ENCODE data around the gene SAMD10.

The SAMD10 gene

GRCh38 chr20:63941282-63942081 lies 38.0 kb downstream of the SAMD10 start:
- Histone ChIP-seq H3K27me3 (ENCODE audit: control insufficient read depth, insufficient read depth, low read length) (no peaks in the 10 kb centered on the region), H3K4me1 (no peaks in the 10 kb centered on the region), H3K9me3 (ENCODE audit: control insufficient read depth, low read length) (no peaks in the 10 kb centered on the region), H3K9ac (no peak overlapping the region), H3K36me3 (ENCODE audit: control insufficient read depth, insufficient read depth, low read length) (no peaks in the 10 kb centered on the region), H3K4me3 (ENCODE audit: low read depth, low read length) (no peak overlapping the region), H3K79me2 (peaks cover 35% of the 10 kb centered on the region), H3K27ac (no peak overlapping the region), H2AFZ (no peak overlapping the region), H3K4me2 (ENCODE audit: low read length) (no peak overlapping the region)
- TF ChIP-seq, protein P1, sequence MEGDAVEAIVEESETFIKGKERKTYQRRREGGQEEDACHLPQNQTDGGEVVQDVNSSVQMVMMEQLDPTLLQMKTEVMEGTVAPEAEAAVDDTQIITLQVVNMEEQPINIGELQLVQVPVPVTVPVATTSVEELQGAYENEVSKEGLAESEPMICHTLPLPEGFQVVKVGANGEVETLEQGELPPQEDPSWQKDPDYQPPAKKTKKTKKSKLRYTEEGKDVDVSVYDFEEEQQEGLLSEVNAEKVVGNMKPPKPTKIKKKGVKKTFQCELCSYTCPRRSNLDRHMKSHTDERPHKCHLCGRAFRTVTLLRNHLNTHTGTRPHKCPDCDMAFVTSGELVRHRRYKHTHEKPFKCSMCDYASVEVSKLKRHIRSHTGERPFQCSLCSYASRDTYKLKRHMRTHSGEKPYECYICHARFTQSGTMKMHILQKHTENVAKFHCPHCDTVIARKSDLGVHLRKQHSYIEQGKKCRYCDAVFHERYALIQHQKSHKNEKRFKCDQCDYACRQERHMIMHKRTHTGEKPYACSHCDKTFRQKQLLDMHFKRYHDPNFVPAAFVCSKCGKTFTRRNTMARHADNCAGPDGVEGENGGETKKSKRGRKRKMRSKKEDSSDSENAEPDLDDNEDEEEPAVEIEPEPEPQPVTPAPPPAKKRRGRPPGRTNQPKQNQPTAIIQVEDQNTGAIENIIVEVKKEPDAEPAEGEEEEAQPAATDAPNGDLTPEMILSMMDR (IDR thresholded peaks at IDR 0.05): no peak

GRCh38 chr20:63940472-63941266 lies 38.8 kb downstream of the SAMD10 start:
- Histone ChIP-seq H3K9ac (no peak overlapping the region), H3K9me3 (ENCODE audit: control insufficient read depth, low read length) (no peaks in the 10 kb centered on the region), H3K4me1 (no peaks in the 10 kb centered on the region), H3K79me2 (peaks cover 29% of the 10 kb centered on the region), H3K27me3 (ENCODE audit: control insufficient read depth, insufficient read depth, low read length) (no peaks in the 10 kb centered on the region), H3K4me3 (ENCODE audit: low read depth, low read length) (no peak overlapping the region), H3K27ac (no peak overlapping the region), H2AFZ (no peak overlapping the region), H3K36me3 (ENCODE audit: control insufficient read depth, insufficient read depth, low read length) (no peaks in the 10 kb centered on the region), H3K4me2 (ENCODE audit: low read length) (no peak overlapping the region)
- TF ChIP-seq, protein P1 (IDR thresholded peaks at IDR 0.05): no peak

GRCh38 chr20:63940071-63940471 lies 39.4 kb downstream of the SAMD10 start:
- no peak overlapping the region for H3K9ac ChIP-seq
- TF ChIP-seq, protein P1 (IDR thresholded peaks at IDR 0.05): no peak
- H3K4me1 ChIP-seq: no peaks in the 10 kb centered on the region
- H2AFZ ChIP-seq: no peak overlapping the region
- peaks cover 27% of the 10 kb centered on the region for H3K79me2 ChIP-seq
- no peak overlapping the region for H3K27ac ChIP-seq
- no peaks in the 10 kb centered on the region for H3K9me3 ChIP-seq (ENCODE audit: control insufficient read depth, low read length)
- H3K4me2 ChIP-seq (ENCODE audit: low read length): no peak overlapping the region
- H3K36me3 ChIP-seq (ENCODE audit: control insufficient read depth, insufficient read depth, low read length): no peaks in the 10 kb centered on the region
- H3K27me3 ChIP-seq (ENCODE audit: control insufficient read depth, insufficient read depth, low read length): no peaks in the 10 kb centered on the region
- H3K4me3 ChIP-seq (ENCODE audit: low read depth, low read length): no peak overlapping the region

DNA sequence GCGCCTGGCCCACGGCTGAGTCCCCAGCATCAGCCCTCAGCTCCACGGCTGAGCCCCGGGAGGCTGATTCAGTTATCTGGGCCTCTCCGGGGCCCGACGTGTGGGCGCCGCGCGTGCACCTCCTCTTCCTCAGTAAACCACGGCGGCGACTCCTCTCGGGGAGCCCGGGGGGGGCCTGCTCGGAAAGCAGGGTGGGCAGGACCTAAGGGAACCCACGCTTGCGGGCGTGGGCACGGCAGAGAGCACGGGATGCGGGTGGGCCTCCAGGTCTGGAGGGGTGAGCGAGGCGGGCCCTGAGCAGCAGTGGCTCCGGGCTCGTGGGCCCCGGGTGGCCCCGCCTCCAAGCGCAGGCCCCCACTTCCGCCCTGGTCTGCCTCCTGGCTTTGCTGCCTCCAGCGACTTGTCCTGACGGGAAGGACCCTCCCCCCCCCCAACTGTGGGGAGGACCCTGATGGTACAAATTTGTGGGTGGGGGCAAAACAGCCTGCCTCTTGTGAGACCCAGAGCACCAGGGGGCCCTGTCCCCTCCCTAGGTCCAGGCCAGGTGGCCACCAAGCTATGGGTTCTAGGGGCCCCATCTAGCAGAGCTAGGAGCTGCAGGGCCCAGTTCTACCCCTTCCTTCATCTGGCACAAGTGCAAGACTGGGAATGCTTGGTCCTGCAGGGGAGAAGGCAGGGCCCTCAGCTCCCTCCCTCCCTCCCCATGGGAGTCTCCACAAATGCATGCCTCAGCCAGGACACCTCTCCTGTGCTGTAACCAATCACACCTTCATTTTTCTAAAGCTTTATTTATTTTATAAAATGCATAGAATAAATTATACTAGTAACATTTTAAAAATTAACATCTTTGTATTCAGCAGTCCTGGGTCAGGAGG lies 40.1 kb downstream of the SAMD10 start:
- H3K9me3 ChIP-seq (ENCODE audit: control insufficient read depth, low read length): no peaks in the 10 kb centered on the region
- no peak overlapping the region for H3K4me3 ChIP-seq (ENCODE audit: low read depth, low read length)
- no peak overlapping the region for H3K27ac ChIP-seq
- H3K9ac ChIP-seq: no peak overlapping the region
- H3K27me3 ChIP-seq (ENCODE audit: control insufficient read depth, insufficient read depth, low read length): no peaks in the 10 kb centered on the region
- no peaks in the 10 kb centered on the region for H3K4me1 ChIP-seq
- no peak overlapping the region for H3K4me2 ChIP-seq (ENCODE audit: low read length)
- peaks cover 25% of the 10 kb centered on the region for H3K79me2 ChIP-seq
- H3K36me3 ChIP-seq (ENCODE audit: control insufficient read depth, insufficient read depth, low read length): no peaks in the 10 kb centered on the region
- no peak overlapping the region for H2AFZ ChIP-seq
- TF ChIP-seq, protein P1 (IDR thresholded peaks at IDR 0.05): no peak

Measured in parathyroid adenoma (tissue), 2 donors.